ENCODE data around the gene CMC2. TPM values are rescaled to one million over a fixed set of nuclear protein-coding genes. Genes with fewer than 3 reads are reported as not detected.

Gene CMC2
- total RNA-seq, 1 donor from 2014 or later = 52.8 TPM

DNA sequence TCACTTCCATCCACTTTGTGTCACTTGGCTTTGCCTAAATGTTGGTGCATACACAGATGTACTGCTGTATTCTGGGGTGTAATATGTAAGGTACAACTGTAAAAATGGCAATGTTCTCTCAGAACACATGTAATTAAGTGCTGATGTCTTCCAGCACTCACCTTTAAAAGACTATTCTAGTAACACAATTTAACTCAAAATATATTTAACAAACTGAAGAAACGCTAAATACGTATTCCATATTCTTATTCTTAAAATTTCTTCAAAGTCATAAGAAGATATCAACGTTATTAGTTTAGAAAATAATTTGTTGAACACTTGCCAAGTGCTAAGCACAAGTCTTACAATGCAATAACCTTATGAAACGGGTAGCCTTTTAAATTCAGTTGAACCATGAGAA lies 3.6 kb downstream of the CMC2 start:
- DNase-seq (ENCODE audit: low read depth) (no peak), FAIRE-seq (no peak)
- no peak overlapping the region for H3K4me3 ChIP-seq (ENCODE audit: insufficient read depth, low read depth, low read length)
- peaks cover 9% of the 10 kb centered on the region for H3K4me1 Mint-ChIP-seq (ENCODE audit: low read depth, unreplicated experiment)
- peaks cover 91% of the 10 kb centered on the region for H3K79me2 ChIP-seq (ENCODE audit: insufficient read depth, low read length)
- H3K27me3 Mint-ChIP-seq (ENCODE audit: low read depth, unreplicated experiment) = no peaks in the 10 kb centered on the region
- H3K4me2 ChIP-seq (ENCODE audit: low read length) = no peak overlapping the region
- H3K36me3 ChIP-seq (ENCODE audit: insufficient read depth, low read length) = no peaks in the 10 kb centered on the region
- no peak overlapping the region for H3K4me3 Mint-ChIP-seq (ENCODE audit: unreplicated experiment)
- no peaks in the 10 kb centered on the region for H3K36me3 Mint-ChIP-seq (ENCODE audit: low read depth, unreplicated experiment)
- TF ChIP-seq, protein P1, sequence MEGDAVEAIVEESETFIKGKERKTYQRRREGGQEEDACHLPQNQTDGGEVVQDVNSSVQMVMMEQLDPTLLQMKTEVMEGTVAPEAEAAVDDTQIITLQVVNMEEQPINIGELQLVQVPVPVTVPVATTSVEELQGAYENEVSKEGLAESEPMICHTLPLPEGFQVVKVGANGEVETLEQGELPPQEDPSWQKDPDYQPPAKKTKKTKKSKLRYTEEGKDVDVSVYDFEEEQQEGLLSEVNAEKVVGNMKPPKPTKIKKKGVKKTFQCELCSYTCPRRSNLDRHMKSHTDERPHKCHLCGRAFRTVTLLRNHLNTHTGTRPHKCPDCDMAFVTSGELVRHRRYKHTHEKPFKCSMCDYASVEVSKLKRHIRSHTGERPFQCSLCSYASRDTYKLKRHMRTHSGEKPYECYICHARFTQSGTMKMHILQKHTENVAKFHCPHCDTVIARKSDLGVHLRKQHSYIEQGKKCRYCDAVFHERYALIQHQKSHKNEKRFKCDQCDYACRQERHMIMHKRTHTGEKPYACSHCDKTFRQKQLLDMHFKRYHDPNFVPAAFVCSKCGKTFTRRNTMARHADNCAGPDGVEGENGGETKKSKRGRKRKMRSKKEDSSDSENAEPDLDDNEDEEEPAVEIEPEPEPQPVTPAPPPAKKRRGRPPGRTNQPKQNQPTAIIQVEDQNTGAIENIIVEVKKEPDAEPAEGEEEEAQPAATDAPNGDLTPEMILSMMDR (IDR thresholded peaks at IDR 0.05; ENCODE audit: insufficient read depth, low read depth, low read length) = no peak
- TF ChIP-seq EZH2 (IDR thresholded peaks at IDR 0.05; ENCODE audit: insufficient read depth, low read length) = no peak
- H3K9ac ChIP-seq (ENCODE audit: low read length) = no peak overlapping the region
- H2AFZ ChIP-seq (ENCODE audit: low read depth, low read length) = no peak overlapping the region
- no peak overlapping the region for H3K27ac ChIP-seq (ENCODE audit: low read depth, low read length)
- no peaks in the 10 kb centered on the region for H3K9me3 ChIP-seq (ENCODE audit: insufficient read depth, low read depth, low read length)
- H3K27ac Mint-ChIP-seq (ENCODE audit: unreplicated experiment) = no peak overlapping the region
- H3K4me1 ChIP-seq (ENCODE audit: insufficient read depth, low read length) = peaks cover 19% of the 10 kb centered on the region
- peaks cover 51% of the 10 kb centered on the region for H4K20me1 ChIP-seq (ENCODE audit: insufficient read depth, low read length)
- H3K27me3 ChIP-seq (ENCODE audit: insufficient read depth, low read length) = no peaks in the 10 kb centered on the region
- no peaks in the 10 kb centered on the region for H3K9me3 Mint-ChIP-seq (ENCODE audit: unreplicated experiment)

DNA sequence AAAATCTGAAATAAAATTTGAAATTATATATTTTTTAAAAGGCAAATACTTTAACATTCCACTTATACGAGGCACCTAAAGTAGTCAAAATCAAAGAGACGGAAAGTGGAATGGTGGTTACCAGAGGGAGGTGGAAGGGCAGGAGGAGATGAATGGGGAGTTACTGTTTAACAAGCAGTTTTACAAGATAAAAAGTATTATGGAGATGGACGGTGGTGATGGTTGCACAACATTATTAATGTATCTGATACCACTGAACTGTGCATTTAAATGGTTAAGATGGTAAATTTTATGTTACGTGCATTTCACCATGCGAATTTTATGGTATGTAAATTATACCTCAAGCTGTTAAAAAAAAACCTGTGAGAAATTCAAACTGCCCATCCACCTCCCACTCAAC lies 5.4 kb downstream of the CMC2 start:
- Histone ChIP-seq H3K9me3 (ENCODE audit: insufficient read depth, low read depth, low read length) (no peaks in the 10 kb centered on the region), H3K4me2 (ENCODE audit: low read length) (no peak overlapping the region), H3K27me3 (ENCODE audit: insufficient read depth, low read length) (no peaks in the 10 kb centered on the region), H3K27ac (ENCODE audit: low read depth, low read length) (no peak overlapping the region), H3K4me1 (ENCODE audit: insufficient read depth, low read length) (peaks cover 19% of the 10 kb centered on the region), H3K36me3 (ENCODE audit: insufficient read depth, low read length) (peaks cover 2% of the 10 kb centered on the region), H3K4me3 (ENCODE audit: insufficient read depth, low read depth, low read length) (no peak overlapping the region), H4K20me1 (ENCODE audit: insufficient read depth, low read length) (peaks cover 51% of the 10 kb centered on the region), H3K9ac (ENCODE audit: low read length) (no peak overlapping the region), H2AFZ (ENCODE audit: low read depth, low read length) (no peak overlapping the region), H3K79me2 (ENCODE audit: insufficient read depth, low read length) (peaks cover 99% of the 10 kb centered on the region)
- no peak for DNase-seq (ENCODE audit: low read depth)
- Mint-ChIP-seq H3K27ac (ENCODE audit: unreplicated experiment) (no peak overlapping the region), H3K4me3 (ENCODE audit: unreplicated experiment) (no peak overlapping the region), H3K4me1 (ENCODE audit: low read depth, unreplicated experiment) (peaks cover 15% of the 10 kb centered on the region), H3K27me3 (ENCODE audit: low read depth, unreplicated experiment) (no peaks in the 10 kb centered on the region), H3K9me3 (ENCODE audit: unreplicated experiment) (no peaks in the 10 kb centered on the region), H3K36me3 (ENCODE audit: low read depth, unreplicated experiment) (no peaks in the 10 kb centered on the region)
- TF ChIP-seq EZH2 (IDR thresholded peaks at IDR 0.05; ENCODE audit: insufficient read depth, low read length) = no peak
- no peak for FAIRE-seq

DNA sequence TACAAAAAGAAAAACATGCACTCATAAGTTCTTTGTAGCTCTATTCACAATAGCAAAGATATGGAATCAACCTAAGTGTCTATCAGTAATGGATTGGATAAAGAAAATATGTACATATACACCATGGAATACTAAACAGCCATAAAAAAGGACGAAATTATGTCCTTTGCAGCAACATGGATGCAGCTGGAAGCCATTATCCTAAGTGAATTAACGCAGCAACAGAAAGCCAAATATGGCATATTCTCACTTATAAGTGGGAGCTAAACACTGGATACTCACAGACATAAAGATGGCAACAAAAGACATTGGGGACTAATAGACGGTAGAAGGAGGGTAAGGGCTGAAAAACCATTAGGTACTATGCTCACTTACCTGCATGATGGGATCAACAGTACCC lies 5.8 kb downstream of the CMC2 start:
- H3K79me2 ChIP-seq (ENCODE audit: insufficient read depth, low read length) = peaks cover 99% of the 10 kb centered on the region
- no peak overlapping the region for H3K9ac ChIP-seq (ENCODE audit: low read length)
- H3K4me1 Mint-ChIP-seq (ENCODE audit: low read depth, unreplicated experiment) = peaks cover 15% of the 10 kb centered on the region
- no peak for DNase-seq (ENCODE audit: low read depth)
- peaks cover 2% of the 10 kb centered on the region for H3K36me3 ChIP-seq (ENCODE audit: insufficient read depth, low read length)
- no peaks in the 10 kb centered on the region for H3K27me3 ChIP-seq (ENCODE audit: insufficient read depth, low read length)
- FAIRE-seq = no peak
- no peaks in the 10 kb centered on the region for H3K9me3 ChIP-seq (ENCODE audit: insufficient read depth, low read depth, low read length)
- H3K36me3 Mint-ChIP-seq (ENCODE audit: low read depth, unreplicated experiment) = no peaks in the 10 kb centered on the region
- no peak overlapping the region for H3K4me3 Mint-ChIP-seq (ENCODE audit: unreplicated experiment)
- no peak overlapping the region for H2AFZ ChIP-seq (ENCODE audit: low read depth, low read length)
- H3K4me1 ChIP-seq (ENCODE audit: insufficient read depth, low read length) = peaks cover 17% of the 10 kb centered on the region
- no peak overlapping the region for H3K27ac Mint-ChIP-seq (ENCODE audit: unreplicated experiment)
- no peak overlapping the region for H3K4me3 ChIP-seq (ENCODE audit: insufficient read depth, low read depth, low read length)
- no peak overlapping the region for H3K4me2 ChIP-seq (ENCODE audit: low read length)
- no peaks in the 10 kb centered on the region for H3K27me3 Mint-ChIP-seq (ENCODE audit: low read depth, unreplicated experiment)
- no peak for TF ChIP-seq EZH2 (IDR thresholded peaks at IDR 0.05; ENCODE audit: insufficient read depth, low read length)
- TF ChIP-seq, protein P1 (IDR thresholded peaks at IDR 0.05; ENCODE audit: insufficient read depth, low read depth, low read length) = no peak
- H3K27ac ChIP-seq (ENCODE audit: low read depth, low read length) = no peak overlapping the region
- no peaks in the 10 kb centered on the region for H3K9me3 Mint-ChIP-seq (ENCODE audit: unreplicated experiment)
- H4K20me1 ChIP-seq (ENCODE audit: insufficient read depth, low read length) = peaks cover 48% of the 10 kb centered on the region
